Activated CD8-positive, alpha-beta memory T cell treated with anti-CD3 and anti-CD28 coated beads, Interleukin-2, amount 50 U/mL, for 24 hours (primary cell): ENCODE measurements around the gene ZBTB46.

Experiments used
- DNase-seq: peaks from one replicate; pipeline ENCODE4 v3.0.0-alpha.2; 2020; ENCODE audit errors: extremely low read depth

ZBTB46 gene

DNA sequence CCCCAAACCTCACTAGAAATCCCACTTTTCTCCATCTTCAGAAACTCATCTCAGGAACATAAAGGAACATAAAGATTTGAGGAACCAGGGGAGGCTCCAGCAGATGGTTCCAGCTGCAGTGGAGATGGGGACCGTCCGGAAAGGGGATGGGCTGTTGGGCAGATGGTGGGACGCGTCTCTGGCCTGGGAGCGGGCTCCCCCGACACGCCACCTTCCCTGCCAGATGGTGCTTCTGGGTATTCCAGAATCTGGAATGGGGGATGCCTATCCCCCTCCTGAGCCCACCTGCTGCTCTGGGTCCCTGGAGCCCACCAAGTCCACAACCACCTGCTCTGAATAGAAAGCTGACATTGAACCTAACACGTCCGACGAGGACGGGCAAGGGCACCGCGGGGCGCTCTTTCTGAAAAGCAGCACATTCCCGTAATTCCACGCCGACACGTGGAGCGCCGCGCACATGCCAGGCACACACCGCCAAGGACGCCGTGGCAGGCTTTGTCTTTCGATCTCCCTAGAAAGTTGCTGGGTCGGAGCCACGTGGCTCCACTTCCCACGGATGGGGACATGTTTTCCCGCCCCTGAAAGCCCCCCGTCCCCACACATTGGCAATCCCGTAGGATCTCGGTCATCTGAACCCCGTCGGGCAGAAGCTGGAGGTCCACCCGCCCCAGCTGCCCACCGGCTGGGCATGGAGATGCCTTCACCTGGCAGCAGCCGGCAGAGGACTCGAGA is 64.2 kb downstream of the ZBTB46 start:
- DNase-seq = no peak

DNA sequence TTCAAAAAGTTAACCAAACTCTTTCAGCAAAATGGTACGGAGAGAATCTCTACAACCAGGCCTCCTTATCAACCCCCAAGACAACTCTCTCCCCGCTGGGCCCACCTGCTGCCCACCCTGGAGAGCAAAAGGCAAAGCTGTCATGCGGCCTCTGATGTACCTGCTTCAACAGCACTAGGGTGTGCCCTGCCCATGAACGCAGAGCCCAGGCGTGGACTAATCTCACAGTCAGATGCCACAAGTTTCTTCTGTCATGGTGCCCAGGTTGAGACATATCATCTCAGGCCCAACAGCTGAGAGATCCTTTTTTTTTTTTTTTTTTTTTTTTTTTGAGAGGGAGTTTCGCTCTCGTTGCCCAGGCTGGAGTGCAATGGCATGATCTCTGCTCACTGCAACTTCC is 65.2 kb downstream of the ZBTB46 start:
- DNase-seq = no peak

DNA sequence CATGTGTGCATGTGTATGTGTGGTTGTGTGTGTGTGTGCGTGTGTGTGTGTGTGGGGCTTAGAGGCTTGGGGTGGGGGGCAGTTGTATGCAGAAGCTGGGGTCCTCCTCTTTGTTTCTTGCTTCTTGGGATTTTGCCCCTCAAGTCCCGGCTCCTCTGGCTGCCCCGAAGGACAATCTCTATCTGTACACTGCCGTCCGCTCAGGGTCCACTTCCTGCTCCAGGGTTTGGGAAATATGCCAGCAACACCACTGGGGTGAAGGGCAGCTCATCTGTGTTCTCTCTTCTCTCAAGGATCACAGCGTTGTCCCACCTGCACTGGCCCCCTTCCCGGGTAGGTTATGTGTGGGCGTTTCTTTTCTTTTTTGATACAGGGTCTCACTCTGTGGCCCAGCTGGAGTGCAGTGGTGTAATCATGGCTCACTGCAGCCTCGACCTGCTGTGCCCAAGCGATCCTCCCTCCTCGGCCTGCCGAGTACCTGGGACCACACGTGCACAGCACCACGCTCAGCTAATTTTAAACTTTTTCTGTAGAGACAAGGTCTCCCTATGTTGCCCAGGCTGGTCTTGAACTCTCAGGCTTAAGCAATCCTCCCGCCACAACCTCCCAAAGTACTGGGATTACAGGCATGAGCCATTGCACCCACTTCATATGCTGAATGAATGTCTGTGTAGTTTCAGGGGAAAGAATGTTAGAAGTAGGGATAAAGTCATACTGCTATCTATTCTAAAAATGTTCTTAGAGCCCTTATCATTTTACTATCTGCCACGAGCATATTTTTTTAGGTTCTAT is 65.8 kb downstream of the ZBTB46 start:
- DNase-seq = no peak

DNA sequence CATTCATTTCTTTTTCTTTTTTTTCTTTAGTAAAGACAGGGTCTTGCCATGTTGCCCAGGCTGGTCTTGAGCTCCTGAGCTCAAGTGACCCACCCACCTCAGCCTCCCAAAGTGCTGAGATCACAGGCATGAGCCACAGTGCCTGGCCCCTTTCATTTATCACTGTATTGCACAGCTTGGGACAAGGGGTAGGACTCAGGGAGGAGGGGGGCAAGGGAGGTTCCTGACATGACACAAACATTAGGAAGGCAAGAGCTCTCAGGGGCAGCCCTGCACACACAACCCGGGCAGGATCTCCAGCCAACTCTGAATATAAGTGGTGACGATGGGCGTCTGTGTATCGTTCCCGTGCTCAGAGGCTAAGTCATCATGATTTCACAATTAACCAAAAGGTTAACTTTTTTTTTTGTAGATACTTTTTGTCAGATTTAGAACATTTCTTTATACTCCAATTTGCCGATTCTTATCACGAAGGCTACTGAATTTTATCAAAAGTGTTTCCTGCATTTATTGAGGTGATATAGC is 71.6 kb downstream of the ZBTB46 start:
- DNase-seq = no peak

DNA sequence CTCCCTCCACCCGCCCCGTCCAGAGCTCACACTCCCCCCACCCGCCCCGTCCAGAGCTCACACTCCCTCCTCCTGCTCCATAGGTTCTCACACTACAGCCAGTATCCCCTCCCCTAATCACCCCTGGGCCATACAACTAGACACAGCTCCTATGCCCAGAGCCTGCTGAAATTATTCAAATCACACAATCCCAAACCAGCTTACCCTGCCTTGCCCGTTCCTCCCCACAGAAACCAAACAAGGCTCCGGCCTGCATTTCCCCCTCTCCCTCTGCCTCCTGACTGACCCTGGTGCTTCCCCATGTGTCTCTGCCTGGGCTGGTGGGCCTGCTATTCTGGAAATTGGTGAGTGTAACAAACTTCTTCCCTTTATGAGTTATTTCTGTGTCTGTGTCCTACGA is 72.9 kb downstream of the ZBTB46 start:
- DNase-seq = no peak

DNA sequence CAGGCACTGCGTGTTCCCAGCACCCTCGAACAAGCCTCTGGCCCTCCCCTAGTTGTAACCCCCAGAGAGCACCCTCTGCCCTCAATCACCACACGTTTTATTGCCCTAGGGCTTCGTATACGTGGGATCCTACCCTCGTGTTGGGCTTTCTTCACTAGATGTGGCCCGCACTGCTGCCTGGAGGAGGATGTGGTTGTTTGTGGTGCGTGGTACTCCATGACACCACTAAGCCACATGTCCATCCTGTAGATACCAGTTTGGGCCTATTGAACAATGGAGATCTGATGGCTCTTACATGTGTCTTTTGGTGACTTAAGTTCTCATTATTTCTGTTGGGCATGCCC is 74.4 kb downstream of the ZBTB46 start:
- no peak for DNase-seq

DNA sequence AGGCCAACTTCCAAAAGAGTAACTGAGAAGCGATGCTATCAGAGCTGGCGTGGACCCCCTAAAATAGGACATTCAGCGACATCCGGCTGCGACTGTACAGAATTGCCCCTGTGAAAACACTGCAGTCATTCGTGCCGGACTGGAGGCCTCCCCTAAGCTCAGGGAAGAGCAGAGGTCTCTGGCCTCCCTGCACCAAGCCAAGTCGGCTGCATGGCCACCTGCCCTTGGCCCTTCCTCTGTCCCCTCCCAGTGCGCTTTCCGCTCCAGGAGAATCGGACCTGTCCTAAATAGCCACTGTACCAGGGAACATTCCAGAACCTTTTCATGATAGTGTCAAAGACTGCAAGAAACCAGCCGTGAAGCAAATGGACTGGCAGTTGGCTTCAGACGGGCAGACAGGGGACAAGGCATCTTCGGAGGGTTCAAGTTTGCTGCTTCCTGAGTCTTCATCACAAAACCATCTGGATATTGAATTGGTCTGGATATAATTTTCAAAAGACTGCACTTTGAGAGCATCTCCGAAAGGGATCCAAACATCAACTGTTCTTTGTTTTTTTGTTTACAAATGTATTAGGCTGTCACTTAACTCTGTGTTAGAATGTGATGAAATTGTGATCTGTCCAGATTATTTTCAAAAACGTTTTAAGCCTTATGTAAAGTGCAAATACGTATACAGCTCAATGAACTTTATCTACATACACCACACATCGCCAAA is 75.0 kb downstream of the ZBTB46 start:
- DNase-seq = no peak

DNA sequence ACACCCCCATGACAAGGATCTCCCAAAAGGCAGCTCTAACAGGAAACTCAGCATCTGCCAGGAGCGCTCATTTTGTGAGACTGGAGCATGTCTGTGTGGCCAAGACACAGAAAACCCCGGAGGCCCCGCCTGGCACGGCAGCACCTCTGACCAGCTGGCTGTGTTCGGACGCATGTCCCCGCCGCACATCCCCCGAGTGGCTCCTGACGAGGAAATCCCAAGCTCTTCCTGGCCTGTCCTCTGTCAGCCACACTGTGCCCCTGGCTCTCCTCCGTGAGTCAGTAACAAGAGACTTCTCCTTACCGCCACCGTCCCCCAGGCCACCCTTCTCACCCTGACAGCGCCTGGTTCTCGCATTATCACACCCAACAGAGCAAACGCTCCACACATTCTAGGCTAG is 77.1 kb downstream of the ZBTB46 start:
- DNase-seq = no peak

DNA sequence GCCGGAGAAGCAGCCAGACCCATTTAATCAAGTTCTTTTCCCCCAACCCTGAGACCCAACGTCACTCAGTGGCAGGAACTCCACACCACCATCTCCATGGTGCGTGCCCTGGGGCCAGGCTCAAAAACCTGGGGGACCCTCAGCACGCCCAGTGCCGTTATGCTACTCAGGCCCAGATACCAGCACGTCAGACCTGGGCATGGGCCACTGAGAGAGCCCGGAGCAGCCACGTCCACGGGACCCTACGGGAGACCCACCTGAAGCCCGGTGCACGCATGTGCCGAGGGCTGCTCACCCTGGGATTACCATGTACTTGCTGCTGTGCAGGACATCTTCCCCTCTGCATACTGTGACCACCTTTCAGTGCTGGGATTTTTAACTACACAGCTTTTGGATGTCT is 77.7 kb downstream of the ZBTB46 start:
- no peak for DNase-seq

DNA sequence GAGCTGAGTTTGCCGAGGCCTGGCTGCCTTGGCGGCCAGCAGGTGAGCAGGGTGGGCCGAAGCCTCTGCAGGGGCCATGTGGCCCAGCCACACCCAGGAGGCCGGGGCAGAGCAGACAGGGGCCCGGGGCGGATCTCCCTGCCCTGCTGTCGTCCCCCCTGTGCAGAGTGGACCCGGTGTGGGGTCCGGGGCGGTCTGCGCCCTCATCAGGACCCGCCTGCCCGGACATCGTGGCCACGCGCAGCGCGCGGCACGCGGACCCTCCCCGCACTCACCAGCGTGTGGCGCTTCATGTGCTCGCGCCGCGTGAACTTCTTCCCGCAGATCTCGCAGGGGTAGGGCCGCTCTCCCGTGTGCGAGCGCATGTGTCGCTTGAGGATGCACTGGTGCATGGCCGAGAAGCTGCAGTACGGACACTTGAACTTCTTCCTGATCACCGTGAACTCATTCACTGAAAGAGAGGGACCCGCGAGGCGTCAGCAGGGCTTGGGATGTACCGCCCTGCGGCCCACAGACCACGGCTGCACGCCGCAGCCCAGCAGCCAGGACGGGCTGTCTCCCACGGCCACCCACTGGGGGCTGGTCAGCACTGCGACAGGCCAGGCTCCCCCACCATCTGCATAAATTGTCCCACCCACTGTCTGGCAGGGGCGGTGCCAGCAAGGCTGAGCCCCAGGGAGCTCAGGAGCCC is 78.5 kb downstream of the ZBTB46 start:
- no peak for DNase-seq

DNA sequence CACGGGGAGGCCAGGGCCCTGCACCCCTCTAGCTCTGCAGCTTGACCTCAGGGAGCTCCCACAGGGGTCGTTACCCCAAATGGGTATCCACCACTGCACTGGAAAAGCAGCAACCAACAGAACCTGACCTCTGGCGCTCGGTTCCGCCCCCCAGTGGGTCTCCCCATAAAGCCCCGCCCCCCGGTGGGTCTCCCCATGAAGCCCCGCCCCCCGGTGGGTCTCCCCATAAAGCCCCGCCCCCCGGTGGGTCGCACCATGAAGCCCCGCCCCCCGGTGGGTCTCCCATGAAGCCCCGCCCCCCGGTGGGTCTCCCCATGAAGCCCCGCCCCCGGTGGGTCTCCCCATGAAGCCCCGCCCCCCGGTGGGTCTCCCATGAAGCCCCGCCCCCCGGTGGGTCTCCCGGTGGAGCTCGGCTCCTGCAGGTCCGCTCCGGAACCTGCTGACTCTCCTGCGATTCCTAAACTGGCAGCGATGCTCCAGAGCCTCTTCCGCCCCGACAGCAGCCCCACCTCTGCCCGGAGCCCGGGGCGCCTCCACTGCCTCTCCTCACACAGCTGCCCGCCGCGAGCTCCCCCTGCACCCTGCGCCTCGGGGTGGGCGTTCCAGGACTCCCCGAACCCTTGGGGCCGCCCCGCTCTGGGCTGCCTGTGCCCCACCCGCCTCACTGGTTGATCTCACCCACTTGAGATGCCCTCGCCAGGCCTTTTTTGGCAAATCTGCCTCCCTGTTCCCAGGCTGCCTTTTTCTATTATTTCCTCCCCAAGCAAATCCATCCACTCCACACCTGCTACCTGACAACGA is 79.4 kb downstream of the ZBTB46 start:
- no peak for DNase-seq

DNA sequence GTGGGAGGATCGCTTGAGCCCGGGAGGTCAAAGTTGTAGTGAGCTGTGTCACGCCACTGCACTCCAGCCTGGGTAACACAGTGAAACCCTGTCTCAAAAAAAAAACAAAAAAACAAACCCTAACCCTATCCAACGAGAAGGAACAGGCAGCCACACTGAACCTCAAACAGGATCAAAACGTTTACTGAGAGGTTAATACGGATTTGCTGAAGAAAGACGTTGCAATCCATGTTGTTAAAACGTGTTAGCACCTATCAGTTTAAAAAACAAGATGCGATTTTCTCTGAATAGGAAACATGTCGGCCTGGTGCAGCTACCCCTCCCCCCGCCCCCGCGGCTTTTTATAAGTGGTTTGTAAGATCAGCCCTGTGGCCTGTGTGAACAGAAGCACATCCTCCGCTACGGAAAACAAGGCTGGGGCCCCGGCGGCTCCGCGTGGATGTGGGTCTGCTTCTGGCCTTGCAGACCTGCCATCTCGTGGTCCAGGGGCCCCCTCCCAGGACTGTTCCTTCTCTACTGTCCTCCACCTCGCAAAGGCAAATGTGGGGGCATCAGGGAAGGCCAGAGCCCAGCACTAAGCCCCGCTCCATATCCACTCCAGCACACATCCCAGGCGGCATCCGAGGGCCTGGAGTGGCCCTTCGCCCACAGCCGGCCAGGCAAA is 80.1 kb downstream of the ZBTB46 start:
- DNase-seq = no peak

DNA sequence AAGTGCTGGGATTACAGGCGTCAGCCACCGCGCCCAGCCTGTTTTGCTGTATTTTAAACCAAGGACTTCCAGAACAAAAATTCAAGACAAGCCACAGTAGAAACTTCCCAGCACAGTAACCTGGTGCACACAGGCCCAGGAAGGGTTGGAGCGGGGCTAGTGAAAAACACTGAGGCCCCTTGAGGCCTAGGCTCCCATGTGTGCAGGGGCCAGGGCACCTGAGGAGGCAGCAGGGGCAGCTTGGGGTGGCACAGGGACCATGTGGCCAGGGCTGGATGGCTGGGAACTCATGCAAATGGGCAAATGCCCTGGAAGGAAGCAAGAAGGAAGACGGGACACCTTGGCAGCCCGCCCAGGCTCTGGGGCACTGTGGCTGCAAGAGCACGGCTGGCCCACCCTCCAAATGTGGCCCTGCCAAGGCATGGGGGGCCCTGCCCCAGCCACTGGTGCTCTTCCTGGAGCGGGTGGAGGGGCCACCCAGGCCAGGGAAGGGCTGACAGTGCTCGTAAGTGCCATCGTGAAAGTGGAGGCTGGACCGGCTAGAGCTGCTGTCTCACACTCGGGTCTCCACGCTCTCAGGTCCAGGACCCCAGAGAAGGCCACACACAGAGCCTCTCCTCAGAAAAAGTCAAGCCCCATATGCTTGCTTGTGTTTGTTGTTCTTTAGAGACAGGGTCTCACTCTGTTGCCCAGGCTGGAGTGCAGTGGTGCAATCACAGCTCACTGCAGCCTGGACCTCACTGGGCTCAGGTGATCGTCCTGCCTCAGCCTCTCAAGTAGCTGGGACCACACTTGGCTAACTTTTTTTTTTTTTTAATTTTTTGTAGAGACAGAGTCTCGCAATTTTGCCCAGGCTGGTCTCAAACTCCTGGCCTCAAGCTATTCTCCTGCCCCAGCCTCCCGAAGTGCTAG is 81.2 kb downstream of the ZBTB46 start:
- DNase-seq = no peak

DNA sequence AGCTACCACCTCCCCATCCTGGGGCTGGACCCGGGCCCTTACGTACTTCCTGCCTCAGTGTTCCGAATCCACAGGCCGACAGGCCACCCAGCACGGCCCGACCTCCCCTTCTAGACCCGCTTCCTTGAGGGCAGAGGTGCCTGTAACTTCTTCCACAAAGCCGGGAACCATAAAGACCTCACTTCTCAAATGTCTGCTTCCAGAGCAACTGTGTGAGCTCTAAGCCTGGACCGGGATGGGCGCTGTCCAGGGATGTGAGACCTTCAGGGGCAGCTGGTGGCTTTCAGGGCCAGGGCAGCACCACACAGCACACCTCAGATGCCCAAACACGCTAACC is 82.2 kb downstream of the ZBTB46 start:
- no peak for DNase-seq

DNA sequence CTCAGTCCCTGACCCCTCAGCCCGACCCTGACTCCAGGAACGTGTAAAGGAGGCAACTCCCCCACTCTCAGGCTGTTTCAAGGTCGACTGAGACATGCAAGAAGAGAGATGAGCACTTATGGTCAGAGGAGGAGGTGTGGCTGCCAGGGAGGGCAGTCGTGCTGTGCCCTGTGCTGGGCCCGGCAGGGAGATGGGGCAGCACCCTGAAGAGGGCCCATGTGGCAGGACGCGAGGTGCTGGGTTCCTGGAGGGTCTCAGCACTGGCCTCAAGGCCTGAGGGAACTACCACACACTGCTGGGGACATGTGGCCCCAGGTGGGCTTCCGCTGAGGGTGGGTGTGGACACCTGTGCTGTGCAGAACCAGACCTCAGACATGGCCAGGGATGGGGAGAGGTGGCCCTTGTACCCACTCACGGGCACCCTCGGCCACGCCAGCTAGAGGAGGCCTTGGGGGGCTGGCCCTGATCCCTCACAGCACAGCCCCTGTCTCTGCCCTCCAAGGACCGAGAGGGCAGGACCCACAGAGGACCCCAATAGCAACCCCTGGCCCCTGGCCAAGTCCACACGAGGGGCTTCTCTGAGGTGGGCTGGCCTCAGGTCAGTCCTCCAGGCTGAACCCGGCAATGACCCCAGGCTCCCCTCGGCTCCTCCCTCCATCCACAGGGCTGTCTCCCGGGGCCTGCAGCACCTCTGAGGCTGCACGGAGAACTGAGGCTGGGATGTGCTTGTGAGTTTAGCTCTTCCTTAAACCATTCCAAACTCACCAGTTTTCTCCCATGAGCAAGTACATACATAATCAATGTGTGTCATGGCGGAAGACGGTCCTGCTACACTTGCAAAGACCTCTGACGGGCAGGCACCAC is 82.8 kb downstream of the ZBTB46 start:
- DNase-seq = no peak

DNA sequence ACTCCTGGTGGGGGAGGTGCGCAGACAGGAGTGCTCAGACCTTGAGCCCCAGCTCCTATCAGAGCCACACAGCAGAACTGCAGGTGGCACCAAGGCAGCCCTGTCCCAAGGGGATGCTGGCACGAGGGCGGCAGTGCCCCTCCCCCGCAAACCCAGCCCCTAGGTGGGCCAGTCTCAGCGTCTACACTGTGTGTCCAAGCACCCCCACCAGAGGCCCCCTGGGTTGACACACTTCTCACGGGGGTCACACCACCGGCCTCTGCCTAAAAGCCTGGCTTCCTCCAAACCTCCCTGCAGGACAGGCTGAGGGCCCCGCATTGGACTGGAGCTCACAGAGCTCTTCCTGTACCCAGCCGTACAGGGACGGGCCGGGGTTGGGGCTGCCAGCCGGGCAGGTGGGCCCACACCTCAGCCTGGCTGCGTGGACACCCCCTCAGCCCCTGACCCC is 83.4 kb downstream of the ZBTB46 start:
- no peak for DNase-seq

DNA sequence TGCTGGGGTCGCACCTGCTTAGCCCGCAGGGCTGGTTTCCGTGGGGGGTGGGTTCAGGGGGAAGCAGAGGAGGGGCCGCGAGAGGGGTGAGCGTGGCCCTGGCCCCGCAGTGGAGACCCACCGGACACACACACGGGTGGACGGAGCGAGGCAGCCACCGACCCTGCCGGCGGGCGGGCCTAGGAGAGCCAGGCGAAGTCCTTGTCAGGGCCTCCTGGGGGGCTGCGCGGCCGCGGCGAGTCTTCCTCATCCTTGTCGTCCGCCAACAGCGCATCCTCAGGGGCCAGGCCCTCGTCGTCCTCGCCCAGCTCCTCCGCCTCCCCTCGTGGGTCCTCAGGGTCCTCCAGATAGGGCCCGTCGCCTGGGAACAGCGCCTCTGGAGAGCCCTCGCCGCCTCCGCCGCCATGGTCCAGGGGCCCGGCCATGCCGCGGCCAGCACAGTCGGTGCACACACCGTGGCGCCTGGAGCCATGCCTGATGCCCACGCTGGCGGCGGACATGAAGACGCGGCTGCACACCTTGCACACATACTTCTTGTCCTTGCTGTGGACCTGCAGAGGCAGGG is 84.2 kb downstream of the ZBTB46 start:
- DNase-seq = no peak

DNA sequence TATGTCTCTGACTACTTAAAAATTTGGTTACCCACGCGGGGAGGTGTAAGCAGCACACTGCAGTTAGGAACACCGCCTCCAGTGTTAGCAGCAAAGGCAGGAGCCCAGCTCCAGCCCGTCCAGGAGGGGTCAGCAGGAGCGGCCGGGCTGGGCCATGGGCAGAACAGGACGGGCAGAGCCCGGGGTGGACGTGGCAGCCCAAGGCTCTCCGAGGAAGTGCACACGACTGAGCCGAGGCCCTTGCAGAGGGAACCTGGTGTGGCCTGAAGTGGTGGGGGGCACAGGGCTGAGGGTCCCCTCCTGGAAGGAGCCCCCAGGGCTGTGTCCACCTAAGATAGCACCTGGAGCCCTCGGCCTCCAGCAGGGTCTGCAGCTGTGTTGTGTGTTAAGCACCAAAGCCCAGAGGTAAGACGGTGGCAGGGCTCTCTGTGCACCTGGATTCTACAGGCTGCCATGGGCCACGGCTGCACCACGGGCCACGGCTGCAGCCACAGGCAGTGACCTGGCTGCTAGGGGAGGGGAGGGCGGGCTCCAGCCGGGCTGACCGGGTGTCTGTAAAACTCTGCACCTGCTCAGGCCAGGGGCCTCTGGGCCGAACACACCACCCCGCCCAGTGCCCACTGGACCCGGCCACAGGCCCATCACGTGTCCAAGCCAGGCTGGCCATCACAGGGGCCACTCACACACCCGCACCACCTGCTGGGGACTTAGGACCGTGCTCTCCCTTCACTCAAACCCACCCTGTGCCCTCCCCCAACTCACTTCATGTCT is 84.9 kb downstream of the ZBTB46 start:
- no peak for DNase-seq
